Smooth muscle cell (in vitro differentiated cells): ENCODE results near the gene CYTH1. TPM values are rescaled to one million over a fixed set of nuclear protein-coding genes. Genes with fewer than 3 reads are reported as not detected.

Experiments used
- DNase-seq: peaks from one replicate; lab custom pipeline; 2025; ENCODE audit not compliant: unreplicated experiment; lab: John Stamatoyannopoulos, UW
- H2AFZ ChIP-seq: fragments of 200-600 bp; sonication (generic); 2 replicates; pipeline ENCODE4 v1.6.0; 2016; ENCODE audit warnings: antibody characterized with exemption, low read depth, mild to moderate bottlenecking
- H3F3A ChIP-seq: fragments of 200-600 bp; sonication (generic); 2 replicates; pipeline ENCODE4 v1.6.0; 2017; ENCODE audit warnings: antibody characterized with exemption, low read depth
- H3K27ac ChIP-seq: fragments of 200-600 bp; sonication (generic); 2 replicates; pipeline ENCODE4 v1.5.1; 2016; ENCODE audit warnings: low read depth, mild to moderate bottlenecking
- H3K27me3 ChIP-seq: fragments of 200-600 bp; sonication (generic); 2 replicates; pipeline ENCODE4 v1.6.1; 2016; ENCODE audit warnings: low read depth, mild to moderate bottlenecking
- H3K36me3 ChIP-seq: fragments of 200-600 bp; sonication (generic); 2 replicates; pipeline ENCODE4 v1.5.1; 2016; ENCODE audit warnings: low read depth
- H3K4me1 ChIP-seq: fragments of 200-600 bp; sonication (generic); 2 replicates; pipeline ENCODE4 v1.5.1; 2016; ENCODE audit warnings: low read depth
- H3K4me2 ChIP-seq: fragments of 200-600 bp; sonication (generic); 2 replicates; pipeline ENCODE4 v1.6.0; 2016; ENCODE audit warnings: mild to moderate bottlenecking
- H3K4me3 ChIP-seq: fragments of 200-600 bp; sonication (generic); 2 replicates; pipeline ENCODE4 v1.5.1; 2016; ENCODE audit warnings: mild to moderate bottlenecking
- H3K79me2 ChIP-seq: fragments of 200-600 bp; sonication (generic); 2 replicates; pipeline ENCODE4 v1.6.0; 2016; ENCODE audit warnings: low read depth, mild to moderate bottlenecking
- H3K9ac ChIP-seq: fragments of 200-600 bp; sonication (generic); 2 replicates; pipeline ENCODE4 v1.6.0; 2016; ENCODE audit warnings: low read depth
- H3K9me3 ChIP-seq: fragments of 200-600 bp; sonication (generic); replicated peaks from 2 replicates; pipeline ENCODE4 v1.5.1; 2016; ENCODE audit warnings: low read depth
- H4K20me1 ChIP-seq: fragments of 200-600 bp; sonication (generic); 2 replicates; pipeline ENCODE4 v1.6.0; 2016; ENCODE audit warnings: low read depth
- WGBS: methylation state at CpG from one replicate; pipeline ENCODE4 v1.1.7; 2016; ENCODE audit warnings: low lambda C conversion rate; 5-methylcytosine and 5-hydroxymethylcytosine counted together
- polyA plus RNA-seq: library from polyadenylated mRNA; unstranded; fragments of >200 nt; fragmentation: Nextera tagmentation; extraction: Ambion mirVana; gene quantifications from 2 replicates; pipeline ENCODE4 v1.2.1, GENCODE V29; 2016
- total RNA-seq: library from RNA; depleted of rRNA; stranded (reverse); fragments of >200 nt; gene quantifications from 2 replicates; pipeline ENCODE4 v1.2.3, GENCODE V29; 2014
- TF ChIP-seq, protein P1 (sequence below): fragments of 200-600 bp; sonication (generic); IDR thresholded peaks from 2 replicates; pipeline ENCODE4 v1.5.1; 2017; ENCODE audit warnings: borderline replicate concordance, mild to moderate bottlenecking, antibody characterized with exemption; ENCODE audit not compliant: insufficient read depth, poor library complexity, severe bottlenecking

CYTH1 gene
- total and polyA plus RNA-seq, 2 experiments from 2014 or later = 14.1 to 19.3 TPM

DNA sequence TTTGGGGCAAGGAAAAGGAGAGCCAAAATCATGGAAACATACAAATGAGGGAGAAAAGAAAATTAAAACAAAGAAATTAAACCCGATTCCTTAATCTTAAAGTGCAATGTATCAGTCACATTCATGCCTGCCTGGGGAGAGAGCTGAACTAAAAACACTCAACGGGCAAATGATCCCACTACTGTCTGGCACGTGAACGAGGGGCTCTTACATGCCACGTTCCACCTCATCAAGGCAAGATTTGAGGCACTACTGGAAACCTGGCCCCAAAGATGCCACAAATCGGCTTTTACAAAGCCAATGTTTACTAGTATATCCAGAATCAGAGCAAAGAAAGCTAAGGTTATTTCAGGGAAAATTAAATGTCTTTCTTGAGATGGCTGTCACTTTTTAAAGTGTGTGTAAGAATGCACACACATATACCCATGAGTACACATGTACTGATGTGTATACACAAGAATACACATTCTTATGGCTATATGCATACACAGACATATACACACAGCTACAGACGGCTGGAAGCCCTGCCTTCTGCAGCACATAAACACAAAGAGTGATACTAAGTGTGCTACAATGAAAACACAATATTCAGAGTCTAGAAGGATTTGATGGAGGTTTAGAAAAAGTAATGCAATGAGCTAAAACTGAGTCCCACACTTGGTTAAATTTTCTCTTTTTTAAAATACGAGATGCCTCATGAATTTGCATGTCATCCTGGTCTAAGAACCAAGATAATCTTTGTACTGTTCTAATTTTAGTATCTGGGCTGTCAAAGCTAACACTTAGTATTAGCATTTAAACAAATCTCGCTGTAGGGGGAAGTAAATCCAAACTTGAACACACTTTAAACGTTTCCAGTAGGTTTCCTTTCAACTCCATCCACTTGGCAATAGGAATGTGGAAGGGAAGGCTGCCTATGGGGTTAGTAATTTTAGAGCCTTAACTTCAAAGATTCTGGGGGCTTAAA is 85.8 kb downstream of the CYTH1 start:
- Histone ChIP-seq H4K20me1 (no peaks in the 10 kb centered on the region), H3K9ac (no peak overlapping the region), H3K4me1 (no peaks in the 10 kb centered on the region), H3K4me2 (no peak overlapping the region), H3K27me3 (no peaks in the 10 kb centered on the region), H3K36me3 (peaks cover 12% of the 10 kb centered on the region), H3K4me3 (no peak overlapping the region), H3K9me3 (no peaks in the 10 kb centered on the region), H3F3A (no peaks in the 10 kb centered on the region), H2AFZ (no peak overlapping the region), H3K27ac (no peak overlapping the region), H3K79me2 (no peaks in the 10 kb centered on the region)
- no peak for DNase-seq
- TF ChIP-seq, protein P1, sequence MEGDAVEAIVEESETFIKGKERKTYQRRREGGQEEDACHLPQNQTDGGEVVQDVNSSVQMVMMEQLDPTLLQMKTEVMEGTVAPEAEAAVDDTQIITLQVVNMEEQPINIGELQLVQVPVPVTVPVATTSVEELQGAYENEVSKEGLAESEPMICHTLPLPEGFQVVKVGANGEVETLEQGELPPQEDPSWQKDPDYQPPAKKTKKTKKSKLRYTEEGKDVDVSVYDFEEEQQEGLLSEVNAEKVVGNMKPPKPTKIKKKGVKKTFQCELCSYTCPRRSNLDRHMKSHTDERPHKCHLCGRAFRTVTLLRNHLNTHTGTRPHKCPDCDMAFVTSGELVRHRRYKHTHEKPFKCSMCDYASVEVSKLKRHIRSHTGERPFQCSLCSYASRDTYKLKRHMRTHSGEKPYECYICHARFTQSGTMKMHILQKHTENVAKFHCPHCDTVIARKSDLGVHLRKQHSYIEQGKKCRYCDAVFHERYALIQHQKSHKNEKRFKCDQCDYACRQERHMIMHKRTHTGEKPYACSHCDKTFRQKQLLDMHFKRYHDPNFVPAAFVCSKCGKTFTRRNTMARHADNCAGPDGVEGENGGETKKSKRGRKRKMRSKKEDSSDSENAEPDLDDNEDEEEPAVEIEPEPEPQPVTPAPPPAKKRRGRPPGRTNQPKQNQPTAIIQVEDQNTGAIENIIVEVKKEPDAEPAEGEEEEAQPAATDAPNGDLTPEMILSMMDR = no peak
- 86% methylated on average over 10 of the region's 10 CpGs for WGBS

- no peak overlapping the region for H3K4me2 ChIP-seq
- no peak overlapping the region for H2AFZ ChIP-seq
- no peak overlapping the region for H3K27ac ChIP-seq
- H3F3A ChIP-seq = no peaks in the 10 kb centered on the region
- H3K9ac ChIP-seq = no peak overlapping the region
- H3K79me2 ChIP-seq = no peaks in the 10 kb centered on the region
- no peak for DNase-seq
- WGBS = 96% methylated on average over 16 of the region's 16 CpGs
- no peak overlapping the region for H3K4me3 ChIP-seq
- no peaks in the 10 kb centered on the region for H3K9me3 ChIP-seq
- peaks cover 6% of the 10 kb centered on the region for H3K36me3 ChIP-seq
- H3K27me3 ChIP-seq = no peaks in the 10 kb centered on the region
- H4K20me1 ChIP-seq = no peaks in the 10 kb centered on the region
- TF ChIP-seq, protein P1 = no peak
- H3K4me1 ChIP-seq = no peaks in the 10 kb centered on the region
Measured at GRCh38 chr17:78694805-78695531, 87.1 kb downstream of the CYTH1 start.

DNA sequence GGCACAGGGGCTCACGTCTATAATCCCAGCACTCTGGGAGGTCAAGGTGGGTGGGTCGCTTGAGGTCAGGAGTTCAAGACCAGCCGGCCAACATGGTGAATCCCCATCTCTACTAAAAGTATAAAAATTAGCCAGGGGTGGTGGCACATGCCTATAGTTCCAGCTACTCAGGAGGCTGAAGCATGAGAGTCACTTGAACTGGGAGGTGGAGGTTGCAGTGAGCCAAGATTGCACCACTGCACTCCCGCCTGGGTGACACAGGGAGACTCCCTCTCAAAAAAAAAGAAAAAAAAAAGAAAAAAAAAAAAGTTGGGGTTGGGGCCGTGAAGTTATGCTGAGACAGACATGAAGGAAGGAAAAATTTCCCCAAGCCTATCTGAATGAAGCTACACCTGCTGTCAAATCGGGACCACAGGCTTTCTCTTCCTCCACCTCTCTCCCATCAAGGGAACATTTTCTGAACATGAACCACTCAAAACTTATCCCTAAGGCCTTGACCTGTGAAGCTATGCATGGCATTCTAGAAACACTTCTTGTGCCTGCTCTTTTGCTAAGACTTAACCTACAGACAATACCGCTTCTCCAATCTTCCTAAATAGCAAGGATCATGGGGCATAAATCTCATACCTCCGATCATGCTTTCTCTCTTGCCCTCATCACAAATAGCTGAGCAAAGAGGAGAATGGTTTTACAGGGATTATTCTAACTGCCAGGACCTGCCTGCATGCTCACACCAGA is 88.6 kb downstream of the CYTH1 start:
- Histone ChIP-seq H3K4me2 (no peak overlapping the region), H3K9ac (no peak overlapping the region), H3F3A (no peaks in the 10 kb centered on the region), H3K36me3 (no peaks in the 10 kb centered on the region), H3K27ac (no peak overlapping the region), H3K4me3 (no peak overlapping the region), H3K4me1 (no peaks in the 10 kb centered on the region), H3K27me3 (no peaks in the 10 kb centered on the region), H4K20me1 (no peaks in the 10 kb centered on the region), H2AFZ (no peak overlapping the region), H3K79me2 (no peaks in the 10 kb centered on the region), H3K9me3 (no peaks in the 10 kb centered on the region)
- TF ChIP-seq, protein P1 = no peak
- 94% methylated on average over 8 of the region's 8 CpGs for WGBS
- DNase-seq = no peak
